GM21447 (cell line): ENCODE measurements around the gene AURKB.

Experiments used
- ATAC-seq: cut with Tn5 transposase; IDR thresholded peaks from one replicate; pipeline ENCODE4 v1.9.1; 2021; ENCODE audit not compliant: unreplicated experiment

Gene AURKB

DNA sequence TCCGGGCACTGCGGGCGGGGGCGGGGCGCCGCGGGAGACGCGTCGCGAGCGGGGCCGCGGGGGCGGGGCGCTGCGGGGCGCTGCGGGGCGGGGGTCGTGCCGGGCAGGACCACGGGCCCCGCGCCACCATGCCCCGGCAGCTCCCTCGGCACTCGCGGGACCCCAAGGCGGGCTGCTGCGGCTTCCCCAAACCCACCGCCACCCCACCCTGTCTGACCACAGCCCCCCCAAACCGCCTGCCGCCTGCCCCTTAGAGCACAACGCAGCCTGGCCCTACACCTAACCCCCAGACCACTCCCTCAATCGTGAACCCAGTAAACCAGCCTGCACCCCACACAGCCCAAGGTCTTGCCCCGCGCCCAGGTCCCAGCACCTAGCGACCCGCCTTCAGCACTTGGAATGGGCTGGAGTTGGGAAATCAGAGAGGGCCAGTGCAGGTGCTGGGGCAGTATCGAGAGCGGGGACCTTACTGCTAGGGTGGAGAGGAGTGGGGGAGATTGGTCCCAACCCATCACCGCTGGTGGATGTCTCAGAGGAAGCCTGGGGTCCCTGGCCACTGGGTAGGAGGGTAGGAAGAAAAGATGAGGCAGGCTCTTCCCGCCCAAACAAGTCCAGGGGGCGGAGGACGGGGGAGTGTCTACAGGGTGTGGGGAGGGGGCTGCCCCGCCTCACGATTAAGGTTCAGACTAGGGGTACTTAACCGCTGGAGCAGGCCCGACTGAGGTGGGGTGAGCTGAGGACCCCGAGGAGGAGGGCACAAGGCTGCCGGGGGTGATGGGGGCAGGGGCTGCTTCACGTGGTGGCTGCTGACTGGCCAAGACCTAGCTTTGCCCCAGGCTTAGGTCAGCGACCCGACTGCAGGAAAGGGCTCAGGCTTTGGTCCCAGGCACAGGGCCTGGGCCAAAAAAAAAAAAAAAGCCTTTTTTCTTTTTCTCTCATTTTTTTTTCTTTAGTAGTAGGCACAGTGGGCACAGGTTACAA is 47.1 kb downstream of the AURKB start:
- no peak for ATAC-seq

DNA sequence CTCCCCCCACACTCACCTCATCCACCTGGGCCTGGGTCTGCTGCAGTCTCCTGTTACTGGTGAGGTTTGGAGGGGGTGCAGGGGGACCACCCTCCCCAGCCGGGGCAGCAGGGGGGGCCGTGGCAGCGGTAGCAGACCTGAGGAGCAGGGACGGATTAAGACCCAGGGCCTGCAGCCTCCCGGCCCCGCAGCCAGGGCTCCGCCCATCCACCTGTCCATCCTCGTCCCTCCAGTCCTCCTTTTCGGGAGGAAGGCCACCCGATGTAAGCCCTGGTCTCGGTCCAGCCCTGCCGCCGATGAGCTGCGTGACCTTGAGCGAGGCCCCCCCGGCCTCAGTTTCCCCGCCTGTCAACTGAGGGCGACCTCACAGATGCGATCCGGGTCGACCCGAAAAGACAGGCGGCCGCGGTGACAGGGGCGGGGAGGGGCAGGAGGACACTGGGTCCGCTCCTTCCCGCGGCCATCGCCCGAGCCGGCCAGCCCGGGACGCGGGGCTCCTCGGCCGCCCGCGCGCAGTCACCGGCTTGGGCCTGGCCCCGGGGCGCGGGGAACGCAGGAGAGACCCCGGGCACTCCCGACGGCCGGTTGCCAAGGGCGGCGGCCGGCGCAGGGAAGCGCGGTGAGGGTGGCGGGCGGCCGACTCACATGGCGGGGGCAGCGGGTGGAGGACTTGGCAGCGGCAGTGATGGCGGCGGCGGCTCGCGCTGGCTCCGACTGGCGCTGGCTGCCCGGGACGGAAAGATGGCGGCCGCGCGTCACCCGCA is 48.0 kb downstream of the AURKB start, which contains the start of gene VAMP2:
TSS of gene VAMP2 (minus strand) at position 716 of the 764 bp plus-strand sequence. CDS start at position 647, 69 bp downstream.
- ATAC-seq = no peak

DNA sequence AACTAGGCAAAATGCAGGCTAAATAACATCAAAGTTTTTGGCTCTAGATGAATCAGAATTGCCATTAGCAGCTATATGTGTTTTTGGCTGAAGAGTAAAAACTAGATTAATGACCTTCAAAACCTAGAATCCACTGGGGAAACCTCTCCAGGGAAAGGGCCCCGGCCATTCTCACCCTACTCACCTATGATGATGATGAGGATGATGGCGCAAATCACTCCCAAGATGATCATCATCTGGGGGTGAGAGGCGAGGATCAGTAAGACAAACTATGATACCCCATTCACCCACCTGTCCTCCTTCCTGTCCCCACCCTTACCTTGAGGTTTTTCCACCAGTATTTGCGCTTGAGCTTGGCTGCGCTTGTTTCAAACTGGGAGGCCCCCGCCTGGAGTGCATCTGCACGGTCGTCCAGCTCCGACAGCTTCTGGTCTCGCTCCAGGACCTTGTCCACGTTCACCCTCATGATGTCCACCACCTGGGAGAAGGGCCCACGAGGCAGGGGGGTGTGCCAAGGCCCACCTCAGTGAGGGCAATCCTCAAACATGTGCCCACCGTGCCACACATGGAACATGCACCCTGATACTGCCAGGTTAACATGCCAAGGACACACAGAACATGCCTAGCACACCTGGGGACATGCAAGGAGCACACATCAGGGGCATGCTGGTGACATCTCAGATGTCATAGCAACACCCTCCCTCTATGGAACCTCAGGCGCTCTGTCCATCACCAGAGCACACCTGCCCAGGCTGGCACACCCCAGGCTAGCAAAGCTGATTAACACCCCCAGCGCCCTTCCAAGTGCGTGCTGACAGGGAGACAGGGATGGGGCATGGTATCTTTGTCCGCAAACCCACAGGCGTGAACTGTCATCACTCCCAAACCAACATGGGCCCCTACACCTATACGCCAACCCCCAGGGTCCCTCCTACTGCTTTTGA is 48.8 kb downstream of the AURKB start:
- ATAC-seq = no peak

DNA sequence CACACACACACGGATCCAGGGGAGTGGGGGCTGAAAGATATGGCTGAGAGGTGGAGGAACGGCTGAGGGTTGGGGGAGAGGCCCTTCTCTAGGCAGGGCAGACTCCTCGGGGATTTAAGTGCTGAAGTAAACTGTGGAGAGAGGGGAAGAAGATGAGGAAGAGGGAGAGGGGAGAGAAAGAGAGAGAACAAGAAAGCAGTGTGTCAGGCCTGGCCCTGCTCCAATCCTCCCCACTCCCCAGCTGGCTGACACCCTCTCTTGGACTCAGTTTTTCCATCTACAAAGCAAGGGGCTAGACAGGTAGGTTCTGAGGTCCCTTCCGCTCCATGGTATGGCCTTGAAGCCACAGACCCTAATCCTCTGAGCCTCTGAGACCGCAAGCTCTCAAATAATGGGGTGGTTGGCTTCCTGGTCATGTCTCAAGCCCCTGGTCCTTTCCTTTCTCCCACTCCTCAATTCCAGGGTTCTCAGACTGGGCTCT is 49.6 kb downstream of the AURKB start:
- no peak for ATAC-seq

DNA sequence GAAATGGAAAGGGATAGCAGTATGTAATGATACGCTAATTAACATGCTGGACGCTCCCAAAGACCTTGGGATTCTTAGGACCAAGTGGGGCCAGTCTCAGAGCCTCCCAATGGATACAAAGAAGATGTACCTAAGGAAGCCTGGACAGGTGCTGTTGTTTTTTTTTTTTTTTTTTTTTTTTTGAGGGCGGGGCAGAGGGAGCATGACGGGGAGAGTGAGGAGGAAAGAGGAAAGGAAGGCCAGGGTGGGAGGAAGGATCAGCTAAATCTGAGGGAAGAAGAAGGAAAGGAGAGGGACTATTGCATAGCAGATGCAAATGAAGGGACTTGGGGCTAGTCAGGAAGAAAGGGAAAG is 50.2 kb downstream of the AURKB start:
- no peak for ATAC-seq

DNA sequence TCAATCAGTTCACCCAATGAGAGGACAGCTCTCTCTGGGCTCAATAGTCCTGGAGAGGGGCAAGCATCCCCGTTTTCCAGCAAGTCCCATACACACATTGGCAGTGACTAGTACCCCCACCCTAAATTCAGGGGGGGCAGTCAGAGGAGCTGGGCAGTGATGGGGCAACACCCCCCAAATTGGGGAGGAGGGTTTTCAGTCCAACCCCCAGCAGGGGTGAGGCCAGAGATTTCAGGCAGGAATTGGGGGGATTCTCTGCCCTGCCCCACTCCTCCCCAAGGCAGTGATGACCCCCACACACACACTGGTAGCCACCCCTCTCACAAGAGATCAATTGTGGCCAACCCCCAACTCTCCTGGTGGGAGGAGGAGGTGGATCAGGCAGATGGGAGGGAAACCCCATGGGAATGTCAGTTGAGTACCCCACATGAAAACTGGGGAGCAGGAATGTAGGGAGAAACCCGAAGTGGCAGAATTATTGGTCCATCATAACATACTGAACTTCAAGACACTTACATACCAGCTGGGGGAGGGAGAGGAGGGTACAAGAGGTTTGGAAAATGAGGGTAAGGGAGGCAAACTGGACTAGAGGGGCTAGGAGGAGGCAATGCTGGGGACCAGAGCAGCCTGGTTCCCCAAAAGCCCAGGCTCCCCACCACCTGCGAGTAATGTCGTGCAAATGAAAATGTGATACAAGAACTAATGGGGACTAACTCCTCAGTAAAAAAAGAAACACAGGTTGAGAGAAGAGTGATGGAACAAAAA is 50.7 kb downstream of the AURKB start:
- ATAC-seq = no peak

DNA sequence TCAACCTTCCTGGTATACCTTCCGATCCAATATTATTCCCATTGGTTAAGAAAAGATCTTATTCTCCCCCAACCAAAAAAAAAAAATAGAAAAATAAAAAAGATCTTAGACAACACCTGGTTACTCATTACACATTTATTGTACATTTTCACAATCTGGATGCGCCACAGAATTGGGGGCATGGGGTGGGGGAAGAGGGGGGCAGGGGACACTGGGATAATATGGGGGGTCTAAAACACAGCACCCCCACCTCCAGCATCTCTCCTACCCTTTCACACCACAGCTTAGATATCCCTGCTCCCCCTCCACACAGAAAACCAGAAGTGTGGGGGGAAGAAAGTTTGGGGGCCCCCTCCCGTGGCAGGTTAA is 51.4 kb downstream of the AURKB start:
- no peak for ATAC-seq

DNA sequence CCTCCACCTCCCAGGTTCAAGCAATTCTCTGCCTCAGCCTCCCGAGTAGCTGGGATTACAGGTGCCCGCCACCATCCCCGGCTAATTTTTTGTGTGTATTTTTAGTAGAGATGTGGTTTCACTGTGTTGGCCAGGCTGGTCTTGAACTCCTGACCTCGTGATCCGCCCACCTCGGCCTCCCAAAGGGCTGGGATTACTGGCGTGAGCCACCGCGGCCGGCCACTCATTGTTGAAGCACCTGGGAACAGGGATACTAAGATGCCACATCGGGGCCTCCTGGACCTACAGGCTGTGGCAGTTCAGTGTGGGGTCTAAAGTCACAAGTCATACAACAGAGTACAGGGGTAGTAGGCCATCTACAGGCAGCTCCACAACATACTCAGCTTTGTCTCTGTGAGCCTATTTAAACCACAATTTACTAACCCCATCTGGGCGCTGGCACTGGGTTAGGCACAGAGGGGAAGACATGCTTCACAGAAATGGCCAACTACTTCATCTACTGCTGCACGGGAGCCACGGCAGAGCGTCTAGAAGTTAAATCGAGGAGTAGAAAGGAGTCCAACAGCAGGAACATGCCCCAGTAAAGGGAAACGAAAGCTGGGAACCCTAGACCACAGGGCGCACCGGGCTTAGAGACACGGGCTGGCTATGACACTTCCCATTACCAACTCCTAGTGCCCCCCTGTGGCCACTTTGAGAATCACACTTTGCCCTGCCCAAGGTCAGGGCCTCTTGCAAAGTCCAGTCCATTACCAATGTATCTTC is 51.9 kb downstream of the AURKB start:
- ATAC-seq = no peak

DNA sequence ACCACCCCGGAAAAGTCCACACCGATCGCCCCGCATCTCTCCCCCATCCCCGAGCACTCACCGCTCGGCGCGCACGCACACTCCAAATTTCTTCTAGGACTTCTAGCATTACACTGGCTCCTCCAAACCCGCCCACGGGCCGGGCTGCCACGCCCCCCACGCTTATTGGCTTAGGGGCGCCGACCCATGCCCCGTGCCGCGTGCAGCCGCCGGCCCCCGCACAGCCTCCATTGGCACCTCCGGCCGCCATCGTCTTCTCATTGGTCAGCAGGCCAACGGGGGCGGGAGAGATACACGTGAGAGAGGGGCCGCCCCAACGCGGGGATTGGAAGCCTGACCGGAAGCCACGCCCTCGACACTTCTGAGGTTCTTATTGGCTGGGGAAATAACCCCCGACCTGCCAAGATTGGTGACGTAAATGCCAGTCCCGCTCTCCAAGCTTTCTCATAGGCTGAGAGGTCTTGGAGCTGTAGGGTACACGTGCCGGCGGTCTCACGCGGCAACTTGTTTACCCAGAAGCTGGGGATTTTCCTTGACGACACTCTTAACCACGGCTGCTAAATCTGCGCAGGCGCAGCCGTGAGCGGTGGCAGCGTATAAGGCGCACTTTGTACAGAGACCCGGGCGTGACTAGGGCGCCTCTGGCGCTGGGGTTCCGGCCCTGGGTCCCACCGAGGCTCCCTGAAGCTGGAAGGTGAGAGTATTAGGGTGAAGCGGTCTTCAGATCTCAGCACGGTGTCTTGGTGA is 54.0 kb downstream of the AURKB start:
- peak; percentile 66 for ATAC-seq

DNA sequence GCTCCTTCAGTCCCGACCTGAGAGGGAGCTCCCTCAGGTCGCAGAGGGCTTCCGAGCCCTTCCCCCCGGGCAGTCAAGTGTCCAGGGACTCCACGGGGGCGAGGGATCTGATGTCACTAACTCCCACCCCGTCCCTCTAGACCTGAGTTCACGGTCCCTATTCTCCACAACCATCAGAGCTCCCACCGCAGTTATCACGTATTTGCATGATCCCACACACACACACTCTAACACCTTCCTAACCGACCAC is 54.5 kb downstream of the AURKB start:
- no peak for ATAC-seq

DNA sequence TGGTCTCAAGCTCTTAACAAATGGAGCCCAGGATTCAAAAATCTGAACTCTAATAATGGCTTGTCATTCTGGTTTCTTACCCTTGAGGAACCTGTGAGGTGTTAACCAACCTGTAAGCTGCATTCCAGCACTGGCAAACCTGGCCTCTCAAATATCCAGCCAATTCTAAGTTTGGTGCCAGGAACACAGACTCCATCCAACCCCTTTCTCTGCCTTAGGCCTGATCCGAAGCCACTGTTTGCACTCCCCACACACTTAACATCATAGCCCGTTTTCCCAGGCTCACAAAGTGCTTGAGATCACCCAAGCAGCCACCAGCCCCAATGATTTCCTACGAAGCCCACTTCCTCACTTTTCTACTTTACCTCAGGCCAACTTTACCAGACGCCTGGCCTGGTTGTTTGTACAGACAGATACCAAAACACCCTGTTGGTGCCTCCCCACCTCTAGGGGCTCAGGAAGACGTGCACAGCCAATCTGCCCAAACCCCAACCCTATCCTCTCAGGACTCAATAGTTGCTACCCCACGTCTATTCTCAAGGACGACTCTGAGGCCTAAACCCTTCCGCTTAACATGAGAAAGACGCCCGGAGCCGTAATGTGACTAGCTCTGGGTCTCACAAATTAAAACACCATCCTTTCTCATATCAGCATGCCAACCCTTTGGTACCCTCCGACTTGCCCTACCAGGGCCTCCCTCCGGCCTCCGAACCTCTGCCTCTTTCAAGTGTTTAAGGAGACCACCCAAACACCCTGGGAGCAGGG is 55.0 kb downstream of the AURKB start:
- no peak for ATAC-seq
